Measurements from ENCODE around the gene SUPT6H. TPM values are rescaled to one million over a fixed set of nuclear protein-coding genes. Genes with fewer than 3 reads are reported as not detected.

SUPT6H gene
- total and polyA plus RNA-seq, 9 of the 15 experiments (the other 6 are each of a cell fraction or from before 2014, with no cell fraction given): 1.7 to 77.7 (median 49.2) TPM

DNA sequence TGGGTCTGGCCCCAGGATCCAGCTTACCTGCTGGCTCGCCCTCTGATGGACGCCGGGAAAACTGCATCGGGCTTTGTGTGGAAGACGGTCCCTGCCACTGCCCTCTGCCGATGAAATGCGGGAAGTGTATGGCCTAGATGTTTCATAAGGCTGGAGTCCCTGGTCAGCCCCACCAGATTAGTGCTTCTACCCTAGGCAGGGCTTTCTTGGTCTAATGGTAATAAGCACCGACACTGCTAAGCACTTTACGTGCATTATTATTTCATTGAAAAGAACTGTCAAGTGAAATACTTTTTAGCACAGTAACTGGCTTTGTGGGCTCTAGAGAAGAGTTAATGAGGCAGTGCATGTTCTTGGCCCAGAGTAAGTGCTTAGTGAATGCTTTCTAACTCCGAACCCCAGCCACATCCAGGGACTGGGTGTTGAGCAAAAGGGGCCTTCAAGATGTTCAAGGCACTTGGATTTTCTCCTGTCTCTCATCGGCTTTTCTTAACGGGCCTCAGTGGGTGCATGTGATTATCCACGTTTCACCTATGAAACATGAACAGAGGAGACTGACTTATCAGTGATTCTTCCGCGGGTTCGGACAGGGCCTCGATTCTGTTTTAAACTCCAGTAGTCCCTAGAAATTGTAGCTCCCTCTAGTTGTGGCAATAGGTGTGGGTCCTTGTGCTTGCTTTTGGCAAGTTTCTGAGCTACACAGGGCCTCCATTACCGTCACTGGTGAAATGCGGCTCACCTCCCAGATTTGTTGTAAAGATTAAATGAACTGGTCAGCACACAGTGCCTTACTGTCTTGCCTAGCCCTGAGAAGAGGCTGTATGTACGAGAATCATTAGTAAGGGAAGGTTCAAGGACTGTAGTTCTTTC lies 88.4 kb downstream of the SUPT6H start (continued):
- TF ChIP-seq, protein P1, sequence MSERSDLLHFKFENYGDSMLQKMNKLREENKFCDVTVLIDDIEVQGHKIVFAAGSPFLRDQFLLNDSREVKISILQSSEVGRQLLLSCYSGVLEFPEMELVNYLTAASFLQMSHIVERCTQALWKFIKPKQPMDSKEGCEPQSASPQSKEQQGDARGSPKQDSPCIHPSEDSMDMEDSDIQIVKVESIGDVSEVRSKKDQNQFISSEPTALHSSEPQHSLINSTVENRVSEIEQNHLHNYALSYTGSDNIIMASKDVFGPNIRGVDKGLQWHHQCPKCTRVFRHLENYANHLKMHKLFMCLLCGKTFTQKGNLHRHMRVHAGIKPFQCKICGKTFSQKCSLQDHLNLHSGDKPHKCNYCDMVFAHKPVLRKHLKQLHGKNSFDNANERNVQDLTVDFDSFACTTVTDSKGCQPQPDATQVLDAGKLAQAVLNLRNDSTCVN (CRISPR knock-in tag; IDR thresholded peaks at IDR 0.05): no peak
- TF ChIP-seq, protein P2, sequence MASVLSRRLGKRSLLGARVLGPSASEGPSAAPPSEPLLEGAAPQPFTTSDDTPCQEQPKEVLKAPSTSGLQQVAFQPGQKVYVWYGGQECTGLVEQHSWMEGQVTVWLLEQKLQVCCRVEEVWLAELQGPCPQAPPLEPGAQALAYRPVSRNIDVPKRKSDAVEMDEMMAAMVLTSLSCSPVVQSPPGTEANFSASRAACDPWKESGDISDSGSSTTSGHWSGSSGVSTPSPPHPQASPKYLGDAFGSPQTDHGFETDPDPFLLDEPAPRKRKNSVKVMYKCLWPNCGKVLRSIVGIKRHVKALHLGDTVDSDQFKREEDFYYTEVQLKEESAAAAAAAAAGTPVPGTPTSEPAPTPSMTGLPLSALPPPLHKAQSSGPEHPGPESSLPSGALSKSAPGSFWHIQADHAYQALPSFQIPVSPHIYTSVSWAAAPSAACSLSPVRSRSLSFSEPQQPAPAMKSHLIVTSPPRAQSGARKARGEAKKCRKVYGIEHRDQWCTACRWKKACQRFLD (CRISPR knock-in tag; IDR thresholded peaks at IDR 0.05): 0 out of 2 replicates have a peak, but pooled peaks have one; percentile 41
- TF ChIP-seq CHCHD3 (CRISPR knock-in tag; IDR thresholded peaks at IDR 0.05): no peak
- TF ChIP-seq, protein P3, sequence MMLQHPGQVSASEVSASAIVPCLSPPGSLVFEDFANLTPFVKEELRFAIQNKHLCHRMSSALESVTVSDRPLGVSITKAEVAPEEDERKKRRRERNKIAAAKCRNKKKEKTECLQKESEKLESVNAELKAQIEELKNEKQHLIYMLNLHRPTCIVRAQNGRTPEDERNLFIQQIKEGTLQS (IDR thresholded peaks at IDR 0.05): no peak
- TF ChIP-seq, protein P3 (CRISPR knock-in tag; conservative IDR thresholded peaks at IDR 0.05): peak; percentile 84
- TF ChIP-seq ZNF282 (CRISPR knock-in tag; IDR thresholded peaks at IDR 0.05): no peak
- TF ChIP-seq, protein P4, sequence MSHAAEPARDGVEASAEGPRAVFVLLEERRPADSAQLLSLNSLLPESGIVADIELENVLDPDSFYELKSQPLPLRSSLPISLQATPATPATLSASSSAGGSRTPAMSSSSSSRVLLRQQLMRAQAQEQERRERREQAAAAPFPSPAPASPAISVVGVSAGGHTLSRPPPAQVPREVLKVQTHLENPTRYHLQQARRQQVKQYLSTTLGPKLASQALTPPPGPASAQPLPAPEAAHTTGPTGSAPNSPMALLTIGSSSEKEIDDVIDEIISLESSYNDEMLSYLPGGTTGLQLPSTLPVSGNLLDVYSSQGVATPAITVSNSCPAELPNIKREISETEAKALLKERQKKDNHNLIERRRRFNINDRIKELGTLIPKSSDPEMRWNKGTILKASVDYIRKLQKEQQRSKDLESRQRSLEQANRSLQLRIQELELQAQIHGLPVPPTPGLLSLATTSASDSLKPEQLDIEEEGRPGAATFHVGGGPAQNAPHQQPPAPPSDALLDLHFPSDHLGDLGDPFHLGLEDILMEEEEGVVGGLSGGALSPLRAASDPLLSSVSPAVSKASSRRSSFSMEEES (CRISPR knock-in tag; IDR thresholded peaks at IDR 0.05): no peak
- TF ChIP-seq ZNF197 (CRISPR knock-in tag; IDR thresholded peaks at IDR 0.05; ENCODE audit: low read depth): no peak
- TF ChIP-seq SIRT6 (IDR thresholded peaks at IDR 0.05; ENCODE audit: low read depth, low read length): no peak
- TF ChIP-seq, protein P5, sequence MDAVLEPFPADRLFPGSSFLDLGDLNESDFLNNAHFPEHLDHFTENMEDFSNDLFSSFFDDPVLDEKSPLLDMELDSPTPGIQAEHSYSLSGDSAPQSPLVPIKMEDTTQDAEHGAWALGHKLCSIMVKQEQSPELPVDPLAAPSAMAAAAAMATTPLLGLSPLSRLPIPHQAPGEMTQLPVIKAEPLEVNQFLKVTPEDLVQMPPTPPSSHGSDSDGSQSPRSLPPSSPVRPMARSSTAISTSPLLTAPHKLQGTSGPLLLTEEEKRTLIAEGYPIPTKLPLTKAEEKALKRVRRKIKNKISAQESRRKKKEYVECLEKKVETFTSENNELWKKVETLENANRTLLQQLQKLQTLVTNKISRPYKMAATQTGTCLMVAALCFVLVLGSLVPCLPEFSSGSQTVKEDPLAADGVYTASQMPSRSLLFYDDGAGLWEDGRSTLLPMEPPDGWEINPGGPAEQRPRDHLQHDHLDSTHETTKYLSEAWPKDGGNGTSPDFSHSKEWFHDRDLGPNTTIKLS (IDR thresholded peaks at IDR 0.05; ENCODE audit: borderline replicate concordance, low read depth): peak; percentile 39; the same call in 1 of the 2 replicates
- peak; percentile 76; the same call in 1 of the 2 replicates for TF ChIP-seq ZNF592 (IDR thresholded peaks at IDR 0.05)
- no peak for TF ChIP-seq BMI1 (IDR thresholded peaks at IDR 0.05; ENCODE audit: low read length)
- TF ChIP-seq RBM22 (IDR thresholded peaks at IDR 0.05; ENCODE audit: low read depth, low read length, poor library complexity, severe bottlenecking): no peak
- peak in 1 of 2 experiments; percentile 40; a peak in 1 of 4 replicates for TF ChIP-seq KDM4B (IDR thresholded peaks at IDR 0.05; ENCODE audit: borderline replicate concordance in 2 of 2, low read depth in 1 of 2)
- TF ChIP-seq RB1 (IDR thresholded peaks at IDR 0.05; ENCODE audit: low read depth): peak; percentile 96

Measured in K562 (cell line).